IPS-15b (cell line): ENCODE measurements around the gene LPAR1.

ENCODE experiments used
- H3K27me3 ChIP-seq: one replicate; pipeline ENCODE4 v1.6.1; 2013; ENCODE audit warnings: low read length; ENCODE audit not compliant: control insufficient read depth, insufficient read depth
- H3K36me3 ChIP-seq: one replicate; pipeline ENCODE4 v1.6.1; 2013; ENCODE audit warnings: low read length; ENCODE audit not compliant: control insufficient read depth, insufficient read depth
- H3K4me1 ChIP-seq: one replicate; pipeline ENCODE4 v1.6.1; 2013; ENCODE audit warnings: mild to moderate bottlenecking, low read length; ENCODE audit not compliant: control insufficient read depth, insufficient read depth
- H3K4me3 ChIP-seq: one replicate; pipeline ENCODE4 v1.5.1; 2013; ENCODE audit warnings: low read depth, low read length
- H3K9ac ChIP-seq: one replicate; pipeline ENCODE4 v1.6.1; 2013; ENCODE audit warnings: low read depth, mild to moderate bottlenecking, low read length
- H3K9me3 ChIP-seq: one replicate; pipeline ENCODE4 v1.6.1; 2013; ENCODE audit warnings: mild to moderate bottlenecking, low read length; ENCODE audit not compliant: control insufficient read depth, insufficient read depth

The LPAR1 gene

GRCh38 chr9:111036946-111037345 is 1.3 kb downstream of the LPAR1 start:
- Histone ChIP-seq H3K4me1 (no peaks in the 10 kb centered on the region), H3K27me3 (peaks cover 12% of the 10 kb centered on the region), H3K9me3 (no peaks in the 10 kb centered on the region), H3K4me3 (peak overlapping the region; percentile 63), H3K9ac (peak overlapping the region; percentile 47), H3K36me3 (no peaks in the 10 kb centered on the region)

GRCh38 chr9:111036429-111036789 is 1.9 kb downstream of the LPAR1 start:
- no peak overlapping the region for H3K9ac ChIP-seq
- peak overlapping the region; percentile 63 for H3K4me3 ChIP-seq
- H3K36me3 ChIP-seq: no peaks in the 10 kb centered on the region
- no peaks in the 10 kb centered on the region for H3K4me1 ChIP-seq
- H3K27me3 ChIP-seq: peaks cover 12% of the 10 kb centered on the region
- no peaks in the 10 kb centered on the region for H3K9me3 ChIP-seq

- Histone ChIP-seq H3K4me3 (peak overlapping the region; percentile 63), H3K27me3 (peaks cover 12% of the 10 kb centered on the region), H3K9me3 (no peaks in the 10 kb centered on the region), H3K4me1 (no peaks in the 10 kb centered on the region), H3K9ac (no peak overlapping the region), H3K36me3 (no peaks in the 10 kb centered on the region)
These were observed 2.5 kb downstream of the LPAR1 start for GRCh38 chr9:111035543-111036428.

- Histone ChIP-seq H3K27me3 (peaks cover 9% of the 10 kb centered on the region), H3K4me3 (no peak overlapping the region), H3K9ac (no peak overlapping the region)
These were observed 3.3 kb downstream of the LPAR1 start for GRCh38 chr9:111034898-111035539.

GRCh38 chr9:111034170-111034897 is 3.9 kb downstream of the LPAR1 start:
- Histone ChIP-seq H3K4me3 (no peak overlapping the region), H3K27me3 (peaks cover 5% of the 10 kb centered on the region), H3K9ac (no peak overlapping the region), H3K4me1 (no peaks in the 10 kb centered on the region), H3K36me3 (no peaks in the 10 kb centered on the region), H3K9me3 (no peaks in the 10 kb centered on the region)

More at GRCh38 chr9:111034898-111035539, 3.3 kb downstream of the LPAR1 start:
- Histone ChIP-seq H3K4me1 (no peaks in the 10 kb centered on the region), H3K36me3 (no peaks in the 10 kb centered on the region), H3K9me3 (no peaks in the 10 kb centered on the region)

GRCh38 chr9:111030492-111030891 is 7.8 kb downstream of the LPAR1 start:
- no peaks in the 10 kb centered on the region for H3K27me3 ChIP-seq
- H3K9me3 ChIP-seq: no peaks in the 10 kb centered on the region
- H3K4me1 ChIP-seq: no peaks in the 10 kb centered on the region

GRCh38 chr9:111029260-111029659 is 9.0 kb downstream of the LPAR1 start:
- no peak overlapping the region for H3K4me3 ChIP-seq
- no peaks in the 10 kb centered on the region for H3K4me1 ChIP-seq
- no peaks in the 10 kb centered on the region for H3K9me3 ChIP-seq
- H3K27me3 ChIP-seq: no peaks in the 10 kb centered on the region
- no peaks in the 10 kb centered on the region for H3K36me3 ChIP-seq
- no peak overlapping the region for H3K9ac ChIP-seq

More at GRCh38 chr9:111030492-111030891, 7.8 kb downstream of the LPAR1 start:
- Histone ChIP-seq H3K36me3 (no peaks in the 10 kb centered on the region), H3K4me3 (no peak overlapping the region), H3K9ac (no peak overlapping the region)

- no peaks in the 10 kb centered on the region for H3K9me3 ChIP-seq
- no peaks in the 10 kb centered on the region for H3K36me3 ChIP-seq
- H3K9ac ChIP-seq: no peak overlapping the region
- H3K4me3 ChIP-seq: no peak overlapping the region
- H3K4me1 ChIP-seq: no peaks in the 10 kb centered on the region
- H3K27me3 ChIP-seq: no peaks in the 10 kb centered on the region
These were observed 10.5 kb downstream of the LPAR1 start for GRCh38 chr9:111027798-111028197.

- Histone ChIP-seq H3K9ac (no peak overlapping the region), H3K36me3 (no peaks in the 10 kb centered on the region), H3K4me3 (no peak overlapping the region), H3K4me1 (no peaks in the 10 kb centered on the region), H3K9me3 (no peaks in the 10 kb centered on the region), H3K27me3 (no peaks in the 10 kb centered on the region)
These were observed 15.1 kb downstream of the LPAR1 start for GRCh38 chr9:111023128-111023527.

GRCh38 chr9:111020594-111020993 is 17.7 kb downstream of the LPAR1 start:
- Histone ChIP-seq H3K36me3 (no peaks in the 10 kb centered on the region), H3K4me3 (no peak overlapping the region), H3K9ac (no peak overlapping the region), H3K27me3 (no peaks in the 10 kb centered on the region), H3K4me1 (no peaks in the 10 kb centered on the region), H3K9me3 (no peaks in the 10 kb centered on the region)

GRCh38 chr9:111016426-111017045 is 21.7 kb downstream of the LPAR1 start:
- H3K9me3 ChIP-seq: no peaks in the 10 kb centered on the region

More at GRCh38 chr9:111016426-111017045, 21.7 kb downstream of the LPAR1 start:
- no peaks in the 10 kb centered on the region for H3K27me3 ChIP-seq
- H3K4me3 ChIP-seq: no peak overlapping the region
- peaks cover 3% of the 10 kb centered on the region for H3K4me1 ChIP-seq
- H3K36me3 ChIP-seq: no peaks in the 10 kb centered on the region
- no peak overlapping the region for H3K9ac ChIP-seq
